ENCODE data around the gene NEURL2. TPM values are rescaled to one million over a fixed set of nuclear protein-coding genes. Genes with fewer than 3 reads are reported as not detected.
"Not testable (repeated sequence)": the region's sequence is repeated elsewhere in the genome, so short reads cannot be mapped to it uniquely, and the experiment has no call there.

NEURL2 gene
- total and polyA plus RNA-seq, 8 donors, result 1.6 to 5.3 (median 2.9) TPM

- peak in 1 of 4 donors; percentile 11 for TF ChIP-seq CTCF (IDR thresholded peaks at IDR 0.05)
- peak; percentile 73 to 91 (median 78) for DNase-seq
- no peaks in the 10 kb centered on the region for H3K9me3 ChIP-seq
- FAIRE-seq, result no peak
- ATAC-seq, result peak; percentile 22 to 58 (median 54)
- no peaks in the 10 kb centered on the region for H3K27me3 ChIP-seq
- peak overlapping the region in 3 of 4 donors; percentile 99 to 100 (median 99) for H3K27ac ChIP-seq
- 8 to 13% methylated on average over 22 of the region's 22 CpGs for WGBS, 2 donors
- H3K4me3 ChIP-seq, result peak overlapping the region; percentile 81 to 100 (median 94)
- H3K4me1 ChIP-seq, result peaks cover 0 to 10% (median 0%) of the 10 kb centered on the region in 3 donors
- intact Hi-C loops (cut with DNase I), result no loop called here
- H3K36me3 ChIP-seq, result peaks cover 0 to 13% (median 8%) of the 10 kb centered on the region in 3 donors
Observed at GRCh38 chr20:45933266-45934045, 42.4 kb upstream of the NEURL2 start.

DNA sequence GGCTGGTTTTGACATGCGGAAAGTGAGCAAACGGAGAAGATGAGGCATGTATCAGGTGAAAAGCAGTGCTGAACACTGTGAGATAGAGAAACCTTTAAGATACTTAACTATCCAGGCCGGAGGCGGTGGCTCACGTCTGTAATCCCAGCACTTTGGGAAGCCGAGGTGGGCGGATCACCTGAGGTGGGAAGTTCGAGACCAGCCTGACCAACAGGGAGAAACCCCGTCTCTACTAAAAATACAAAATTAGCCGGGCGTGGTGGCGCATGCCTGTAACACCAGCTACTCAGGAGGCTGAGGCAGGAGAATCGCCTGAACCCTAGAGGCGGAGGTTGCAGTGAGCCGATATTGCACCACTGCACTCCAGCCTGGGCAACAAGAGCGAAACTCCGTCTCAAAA, 40.7 kb upstream of the NEURL2 start:
- H3K9me3 ChIP-seq; intact Hi-C loops (cut with DNase I); FAIRE-seq; ATAC-seq; H3K27me3 ChIP-seq; H3K27ac ChIP-seq; H3K36me3 ChIP-seq; H3K4me1 ChIP-seq; H3K4me3 ChIP-seq: not testable (repeated sequence)
- WGBS, 2 donors, result 91 to 95% methylated on average over 15 to 17 of the region's 17 CpGs
- DNase-seq, result peak in 1 of 6 donors; percentile 11

DNA sequence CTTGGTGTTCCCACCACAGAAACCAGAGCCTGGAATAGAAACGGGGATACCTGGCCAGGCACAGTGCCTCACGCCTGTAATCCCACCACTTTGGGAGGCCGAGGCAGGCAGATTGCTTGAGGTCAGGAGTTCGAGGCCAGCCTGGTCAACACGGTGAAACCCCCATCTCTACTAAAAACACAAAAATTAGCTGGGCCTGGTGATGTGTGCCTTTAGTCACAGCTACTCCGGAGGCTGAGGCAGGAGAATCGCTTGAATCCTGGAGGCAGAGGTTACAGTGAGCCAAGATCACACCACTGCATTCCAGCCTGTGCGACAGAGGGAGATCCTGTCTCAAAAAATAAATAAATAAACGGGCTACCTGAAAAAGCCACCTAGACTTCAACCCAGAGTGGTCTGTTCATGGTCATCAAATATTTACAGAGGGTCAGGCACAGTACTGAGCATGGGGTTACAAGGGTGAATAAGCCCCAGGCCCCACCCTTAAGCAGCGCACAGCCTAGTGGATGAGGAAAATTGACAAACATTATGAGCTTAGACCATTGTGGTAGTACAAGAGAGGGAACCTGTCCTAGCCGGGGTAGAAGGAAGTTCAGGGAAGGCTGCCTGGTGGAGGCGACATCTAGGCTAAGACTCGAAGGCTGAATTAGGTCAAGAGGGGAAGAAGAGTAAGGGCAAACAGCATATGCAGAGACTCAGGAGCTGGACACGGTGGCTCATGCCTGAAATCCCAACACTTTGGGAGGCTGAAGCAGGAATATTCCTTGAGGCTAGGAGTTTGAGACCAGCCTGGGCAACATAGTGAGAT, 36.3 kb upstream of the NEURL2 start:
- no peak for FAIRE-seq
- intact Hi-C loops (cut with DNase I), result no loop called here
- H3K4me3 ChIP-seq, result no peak overlapping the region
- no peaks in the 10 kb centered on the region for H3K36me3 ChIP-seq
- 57 to 67% methylated on average over 14 of the region's 14 CpGs for WGBS, 2 donors
- H3K27ac ChIP-seq, result no peak overlapping the region
- no peak for TF ChIP-seq CTCF (IDR thresholded peaks at IDR 0.05)
- no peaks in the 10 kb centered on the region for H3K9me3 ChIP-seq
- H3K4me1 ChIP-seq, result no peaks in the 10 kb centered on the region
- H3K27me3 ChIP-seq, result no peaks in the 10 kb centered on the region
- DNase-seq, result peak in 1 of 6 donors; percentile 9
- ATAC-seq, result no peak

DNA sequence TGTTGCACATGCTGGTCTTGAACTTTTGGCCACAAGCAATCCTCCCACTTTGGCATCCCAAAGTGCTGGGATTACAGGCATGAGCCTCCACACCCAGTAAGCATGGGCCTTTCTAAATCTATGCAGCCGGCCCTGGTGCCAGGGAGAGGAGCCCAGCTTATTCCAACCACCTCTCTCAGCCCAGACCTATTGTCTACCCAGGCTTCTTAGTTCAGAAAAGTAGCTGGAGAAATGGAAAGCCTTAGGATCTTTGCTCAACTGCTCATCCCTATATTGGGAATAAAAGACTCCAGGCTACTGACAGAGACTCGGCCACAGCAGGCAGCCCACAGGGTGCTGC, 35.7 kb upstream of the NEURL2 start:
- ATAC-seq (no peak), DNase-seq (no peak), FAIRE-seq (no peak)
- TF ChIP-seq CTCF (IDR thresholded peaks at IDR 0.05), result no peak
- Histone ChIP-seq H3K27me3 (no peaks in the 10 kb centered on the region), H3K9me3 (no peaks in the 10 kb centered on the region), H3K36me3 (no peaks in the 10 kb centered on the region), H3K4me1 (no peaks in the 10 kb centered on the region), H3K27ac (no peak overlapping the region), H3K4me3 (no peak overlapping the region)
- WGBS, 2 donors, result 56 to 62% methylated on average over 2 of the region's 2 CpGs
- intact Hi-C loops (cut with DNase I), result no loop called here

DNA sequence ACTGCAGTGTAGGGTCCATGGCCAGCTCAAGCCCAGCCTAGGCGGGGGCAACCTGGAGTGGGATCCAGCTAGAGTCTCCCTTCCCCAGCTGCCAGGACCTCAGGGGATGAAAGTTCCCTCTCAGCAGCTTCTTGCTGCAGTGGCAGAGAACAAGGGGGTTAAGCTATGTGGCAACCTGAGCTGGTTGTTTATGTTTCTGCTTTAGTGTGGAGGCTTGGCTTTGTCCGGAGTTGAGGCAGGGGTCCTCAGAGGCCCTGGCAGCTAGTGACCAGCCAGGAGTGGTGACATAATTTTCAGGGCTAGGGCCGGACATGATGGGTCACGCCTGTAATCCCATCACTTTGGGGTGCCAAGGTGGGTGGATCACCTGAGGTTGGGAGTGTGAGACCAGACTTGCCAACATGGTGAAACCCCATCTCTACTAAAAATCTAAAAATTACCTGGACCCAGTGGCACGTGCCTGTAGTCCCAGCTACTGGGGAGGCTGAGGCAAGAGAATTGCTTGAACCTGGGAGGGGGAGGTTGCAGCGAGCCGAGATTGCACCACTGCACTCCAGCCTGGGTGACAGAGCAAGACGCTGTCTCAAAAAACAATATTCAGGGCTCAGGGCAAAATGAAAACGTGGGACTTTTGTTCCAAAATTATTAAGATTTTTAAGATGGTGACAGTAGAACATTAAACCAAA, 35.0 kb upstream of the NEURL2 start:
- Histone ChIP-seq H3K27me3 (no peaks in the 10 kb centered on the region), H3K27ac (no peak overlapping the region), H3K9me3 (no peaks in the 10 kb centered on the region), H3K4me1 (no peaks in the 10 kb centered on the region), H3K4me3 (no peak overlapping the region), H3K36me3 (no peaks in the 10 kb centered on the region)
- WGBS, 2 donors, result 42 to 56% methylated on average over 9 of the region's 9 CpGs
- DNase-seq (peak in 1 of 6 donors; percentile 18), FAIRE-seq (no peak), ATAC-seq (no peak)
- intact Hi-C loops (cut with DNase I), result no loop called here
- no peak for TF ChIP-seq CTCF (IDR thresholded peaks at IDR 0.05)

Data from pancreas (tissue), 10 donors.